SK-N-SH (cell line): ENCODE results near the gene MAP4. TPM values are rescaled to one million over a fixed set of nuclear protein-coding genes. Genes with fewer than 3 reads are reported as not detected.

Experiments used
- CTCF ChIA-PET: fragments of 300-600, 350-600 bp; formaldehyde crosslinking; extraction: SDS; loops from one replicate; lab custom pipeline; 2021; lab: Yijun Ruan, JAX
- POLR2A ChIA-PET: fragments of 350-600 bp; sonication (Branson Sonifier 250); formaldehyde crosslinking; extraction: SDS; loops from one replicate; lab custom pipeline; 2020; ENCODE audit warnings: antibody characterized with exemption, inconsistent platforms; lab: Yijun Ruan, JAX
- DNase-seq: peaks from one replicate; pipeline ENCODE4 v3.0.0; 2012
- H2AFZ ChIP-seq: fragments of 200-600 bp; sonication (generic); 2 replicates; pipeline ENCODE4 v1.8.1; 2016; ENCODE audit warnings: antibody characterized with exemption, mild to moderate bottlenecking, low read depth
- H3F3A ChIP-seq: fragments of 200-600 bp; sonication (generic); replicated peaks from 2 replicates; pipeline ENCODE3; 2016; ENCODE audit warnings: antibody characterized with exemption, mild to moderate bottlenecking; ENCODE audit not compliant: insufficient read depth
- H3K27ac ChIP-seq, 2 experiments: fragments of 200-500 bp in 1 of 2; fragments of 200-600 bp in 1 of 2; sonication (Bioruptor generic) in 1 of 2; sonication (generic), shearing (Covaris generic) in 1 of 2; 2 replicates each; pipeline versions ENCODE4 v1.5.1 to v1.6.1; 2014 to 2016; ENCODE audit warnings: low read depth in 2 of 2, inconsistent platforms in 1 of 2, low read length in 1 of 2, mild to moderate bottlenecking in 1 of 2, mixed read lengths in 1 of 2
- H3K27me3 ChIP-seq: fragments of 200-600 bp; sonication (generic), shearing (Covaris generic); 2 replicates; pipeline ENCODE4 v1.6.1; 2016; ENCODE audit warnings: mixed run types; ENCODE audit not compliant: insufficient read depth
- H3K36me3 ChIP-seq, 2 experiments: fragments of 200-500 bp in 1 of 2; fragments of 200-600 bp in 1 of 2; sonication (Bioruptor generic) in 1 of 2; sonication (generic) in 1 of 2; replicated peaks in 1 of 2; 2 replicates each; pipeline versions ENCODE3 to v1.5.1; 2014 to 2016; ENCODE audit warnings: low read length in 1 of 2, mild to moderate bottlenecking in 1 of 2; ENCODE audit not compliant: insufficient read depth in 2 of 2, control insufficient read depth in 1 of 2
- H3K4me1 ChIP-seq, 2 experiments: fragments of 200-500 bp in 1 of 2; fragments of 200-600 bp in 1 of 2; sonication (Bioruptor generic) in 1 of 2; sonication (generic), shearing (Covaris generic) in 1 of 2; 2 replicates each; pipeline versions ENCODE4 v1.5.1 to v1.6.1; 2014 to 2016; ENCODE audit warnings: low read depth in 1 of 2, low read length in 1 of 2, mixed run types in 1 of 2; ENCODE audit not compliant: insufficient read depth in 2 of 2, control insufficient read depth in 1 of 2
- H3K4me2 ChIP-seq: fragments of 200-600 bp; sonication (generic), shearing (Covaris generic); 2 replicates; pipeline ENCODE4 v1.6.1; 2017; ENCODE audit warnings: mixed run types
- H3K4me3 ChIP-seq, 2 experiments: fragments of 200-500 bp in 1 of 2; fragments of 200-600 bp in 1 of 2; sonication (Bioruptor generic) in 1 of 2; sonication (generic), shearing (Covaris generic) in 1 of 2; 2 replicates each; pipeline versions ENCODE4 v1.5.1 to v1.8.1; 2014 to 2016; ENCODE audit warnings: low read depth in 2 of 2, inconsistent platforms in 1 of 2, low read length in 1 of 2, mild to moderate bottlenecking in 1 of 2, mixed read lengths in 1 of 2, moderate library complexity in 1 of 2
- H3K79me2 ChIP-seq: fragments of 200-600 bp; sonication (generic); 2 replicates; pipeline ENCODE4 v1.8.1; 2017; ENCODE audit warnings: mild to moderate bottlenecking; ENCODE audit not compliant: insufficient read depth
- H3K9ac ChIP-seq: fragments of 200-600 bp; sonication (generic); 2 replicates; pipeline ENCODE4 v1.6.1; 2017; ENCODE audit warnings: mixed run types
- H3K9me2 ChIP-seq: fragments of 200-600 bp; sonication (generic); 2 replicates; pipeline ENCODE4 v1.6.1; 2017; ENCODE audit warnings: mixed run types
- H3K9me3 ChIP-seq: fragments of 200-600 bp; sonication (generic); 2 replicates; pipeline ENCODE4 v1.6.1; 2017; ENCODE audit warnings: mixed run types, mild to moderate bottlenecking, moderate library complexity
- H4K20me1 ChIP-seq: fragments of 200-600 bp; sonication (generic); 2 replicates; pipeline ENCODE4 v1.6.1; 2017; ENCODE audit warnings: mild to moderate bottlenecking, mixed run types; ENCODE audit not compliant: insufficient read depth
- CHD2 ChIP-seq: fragments of 150-350 bp; IDR thresholded peaks from 2 replicates; pipeline ENCODE4 v1.6.1; 2018; ENCODE audit warnings: low read length; ENCODE audit not compliant: partially characterized antibody
- EP300 ChIP-seq, 2 experiments: IDR thresholded peaks; 2 replicates each; pipeline versions ENCODE4 v1.4.0 to v1.6.1; 2012; ENCODE audit warnings: borderline replicate concordance in 1 of 2, low read depth in 1 of 2, low read length in 1 of 2
- FOSL2 ChIP-seq: IDR thresholded peaks from 2 replicates; pipeline ENCODE4 v1.4.0; 2012; ENCODE audit warnings: low read depth, mild to moderate bottlenecking, moderate library complexity, borderline replicate concordance
- FOXJ3 ChIP-seq: sonication (generic); formaldehyde crosslinking; IDR thresholded peaks from 2 replicates; pipeline ENCODE4 v1.5.1; 2020; ENCODE audit warnings: mild to moderate bottlenecking, missing genetic modification reagents
- FOXM1 ChIP-seq: IDR thresholded peaks from 2 replicates; pipeline ENCODE4 v1.4.0; 2012; ENCODE audit warnings: low read depth, mild to moderate bottlenecking
- GABPA ChIP-seq: IDR thresholded peaks from 2 replicates; pipeline ENCODE4 v1.4.0; 2012; ENCODE audit warnings: low read depth, mild to moderate bottlenecking
- NRF1 ChIP-seq: IDR thresholded peaks from 2 replicates; pipeline ENCODE4 v1.6.1; 2012; ENCODE audit warnings: low read depth, mild to moderate bottlenecking, low read length
- RCOR1 ChIP-seq: fragments of 150-350 bp; IDR thresholded peaks from 2 replicates; pipeline ENCODE4 v1.6.1; 2017; ENCODE audit warnings: antibody characterized with exemption, low read length
- WGBS: methylation state at CpG from one replicate; pipeline ENCODE4 v1.1.6; 2017; ENCODE audit warnings: low lambda C conversion rate; 5-methylcytosine and 5-hydroxymethylcytosine counted together
- polyA plus RNA-seq, 3 experiments: library from polyadenylated mRNA; depleted of rRNA; stranded (reverse); fragments of >200 nt; gene quantifications; 2 replicates each; pipeline ENCODE4 v1.2.3, GENCODE V29; 2012
- TF ChIP-seq, protein P1 (sequence below): fragments of 200-600 bp; sonication (generic); IDR thresholded peaks from 2 replicates; pipeline ENCODE4 v1.6.1; 2017; ENCODE audit warnings: antibody characterized with exemption, mild to moderate bottlenecking, moderate library complexity
- TF ChIP-seq, protein P2 (sequence below): IDR thresholded peaks from 2 replicates; pipeline ENCODE4; 2012
- TF ChIP-seq, protein P3 (sequence below): fragments of 150-350 bp; IDR thresholded peaks from 2 replicates; pipeline ENCODE4 v1.6.1; 2017; ENCODE audit warnings: antibody characterized with exemption, low read length, low read depth, borderline replicate concordance
- TF ChIP-seq, protein P4 (sequence below): IDR thresholded peaks from 2 replicates; pipeline ENCODE4 v1.4.0; 2012; ENCODE audit warnings: low read depth, borderline replicate concordance

MAP4 gene
- polyA plus RNA-seq, 1 of the 3 experiments (the other 2 are of a cell fraction): 121 TPM

GRCh38 chr3:47902746-47903145 is 113.5 kb downstream of the MAP4 start:
- Histone ChIP-seq H3K27me3 (no peaks in the 10 kb centered on the region), H2AFZ (no peak overlapping the region), H3K36me3 (peaks cover 2 to 47% of the 10 kb centered on the region in 2 experiments), H3K4me3 (no peak overlapping the region), H3K27ac (no peak overlapping the region), H3K4me1 (no peaks in the 10 kb centered on the region; a peak in 2 of 4 replicates), H3K4me2 (no peak overlapping the region), H4K20me1 (no peaks in the 10 kb centered on the region), H3K9me3 (no peaks in the 10 kb centered on the region), H3K79me2 (peaks cover 73% of the 10 kb centered on the region), H3F3A (peaks cover 4% of the 10 kb centered on the region), H3K9me2 (no peaks in the 10 kb centered on the region)
- POLR2A ChIA-PET: no interaction called here
- DNase-seq: no peak
- CTCF ChIA-PET: no interaction called here
- TF ChIP-seq FOXJ3 (CRISPR knock-in tag) (no peak), GABPA (no peak), EP300 (IDR thresholded peaks at IDR 0.05; ENCODE audit: borderline replicate concordance in 1 of 2, low read depth in 1 of 2, low read length in 1 of 2) (no peak), NRF1 (no peak), CHD2 (no peak), FOSL2 (no peak), RCOR1 (no peak), FOXM1 (no peak)
- TF ChIP-seq, protein P1, sequence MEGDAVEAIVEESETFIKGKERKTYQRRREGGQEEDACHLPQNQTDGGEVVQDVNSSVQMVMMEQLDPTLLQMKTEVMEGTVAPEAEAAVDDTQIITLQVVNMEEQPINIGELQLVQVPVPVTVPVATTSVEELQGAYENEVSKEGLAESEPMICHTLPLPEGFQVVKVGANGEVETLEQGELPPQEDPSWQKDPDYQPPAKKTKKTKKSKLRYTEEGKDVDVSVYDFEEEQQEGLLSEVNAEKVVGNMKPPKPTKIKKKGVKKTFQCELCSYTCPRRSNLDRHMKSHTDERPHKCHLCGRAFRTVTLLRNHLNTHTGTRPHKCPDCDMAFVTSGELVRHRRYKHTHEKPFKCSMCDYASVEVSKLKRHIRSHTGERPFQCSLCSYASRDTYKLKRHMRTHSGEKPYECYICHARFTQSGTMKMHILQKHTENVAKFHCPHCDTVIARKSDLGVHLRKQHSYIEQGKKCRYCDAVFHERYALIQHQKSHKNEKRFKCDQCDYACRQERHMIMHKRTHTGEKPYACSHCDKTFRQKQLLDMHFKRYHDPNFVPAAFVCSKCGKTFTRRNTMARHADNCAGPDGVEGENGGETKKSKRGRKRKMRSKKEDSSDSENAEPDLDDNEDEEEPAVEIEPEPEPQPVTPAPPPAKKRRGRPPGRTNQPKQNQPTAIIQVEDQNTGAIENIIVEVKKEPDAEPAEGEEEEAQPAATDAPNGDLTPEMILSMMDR: no peak
- TF ChIP-seq, protein P2, sequence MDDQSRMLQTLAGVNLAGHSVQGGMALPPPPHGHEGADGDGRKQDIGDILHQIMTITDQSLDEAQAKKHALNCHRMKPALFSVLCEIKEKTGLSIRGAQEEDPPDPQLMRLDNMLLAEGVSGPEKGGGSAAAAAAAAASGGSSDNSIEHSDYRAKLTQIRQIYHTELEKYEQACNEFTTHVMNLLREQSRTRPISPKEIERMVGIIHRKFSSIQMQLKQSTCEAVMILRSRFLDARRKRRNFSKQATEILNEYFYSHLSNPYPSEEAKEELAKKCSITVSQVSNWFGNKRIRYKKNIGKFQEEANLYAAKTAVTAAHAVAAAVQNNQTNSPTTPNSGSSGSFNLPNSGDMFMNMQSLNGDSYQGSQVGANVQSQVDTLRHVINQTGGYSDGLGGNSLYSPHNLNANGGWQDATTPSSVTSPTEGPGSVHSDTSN: no peak
- TF ChIP-seq, protein P3, sequence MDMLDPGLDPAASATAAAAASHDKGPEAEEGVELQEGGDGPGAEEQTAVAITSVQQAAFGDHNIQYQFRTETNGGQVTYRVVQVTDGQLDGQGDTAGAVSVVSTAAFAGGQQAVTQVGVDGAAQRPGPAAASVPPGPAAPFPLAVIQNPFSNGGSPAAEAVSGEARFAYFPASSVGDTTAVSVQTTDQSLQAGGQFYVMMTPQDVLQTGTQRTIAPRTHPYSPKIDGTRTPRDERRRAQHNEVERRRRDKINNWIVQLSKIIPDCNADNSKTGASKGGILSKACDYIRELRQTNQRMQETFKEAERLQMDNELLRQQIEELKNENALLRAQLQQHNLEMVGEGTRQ: no peak
- TF ChIP-seq, all 33 proteins: peak for 0
- no peak overlapping the region for H3K9ac ChIP-seq

- Histone ChIP-seq H3K36me3 (peaks cover 0 to 42% of the 10 kb centered on the region in 2 experiments), H3K27me3 (no peaks in the 10 kb centered on the region), H3K4me2 (no peak overlapping the region), H3K27ac (no peak overlapping the region), H3K9me2 (no peaks in the 10 kb centered on the region), H3K9me3 (no peaks in the 10 kb centered on the region), H3K4me3 (no peak overlapping the region), H3F3A (no peaks in the 10 kb centered on the region), H2AFZ (no peak overlapping the region), H3K4me1 (no peaks in the 10 kb centered on the region; a peak in 2 of 4 replicates), H4K20me1 (no peaks in the 10 kb centered on the region), H3K9ac (no peak overlapping the region), H3K79me2 (peaks cover 74% of the 10 kb centered on the region)
- POLR2A ChIA-PET: interaction anchor here (0.6 kb wide), 1 partner anchor 70 kb away, joined by 6 read pairs; no protein-coding TSS in a partner anchor
- no peak for DNase-seq
- TF ChIP-seq, protein P4, sequence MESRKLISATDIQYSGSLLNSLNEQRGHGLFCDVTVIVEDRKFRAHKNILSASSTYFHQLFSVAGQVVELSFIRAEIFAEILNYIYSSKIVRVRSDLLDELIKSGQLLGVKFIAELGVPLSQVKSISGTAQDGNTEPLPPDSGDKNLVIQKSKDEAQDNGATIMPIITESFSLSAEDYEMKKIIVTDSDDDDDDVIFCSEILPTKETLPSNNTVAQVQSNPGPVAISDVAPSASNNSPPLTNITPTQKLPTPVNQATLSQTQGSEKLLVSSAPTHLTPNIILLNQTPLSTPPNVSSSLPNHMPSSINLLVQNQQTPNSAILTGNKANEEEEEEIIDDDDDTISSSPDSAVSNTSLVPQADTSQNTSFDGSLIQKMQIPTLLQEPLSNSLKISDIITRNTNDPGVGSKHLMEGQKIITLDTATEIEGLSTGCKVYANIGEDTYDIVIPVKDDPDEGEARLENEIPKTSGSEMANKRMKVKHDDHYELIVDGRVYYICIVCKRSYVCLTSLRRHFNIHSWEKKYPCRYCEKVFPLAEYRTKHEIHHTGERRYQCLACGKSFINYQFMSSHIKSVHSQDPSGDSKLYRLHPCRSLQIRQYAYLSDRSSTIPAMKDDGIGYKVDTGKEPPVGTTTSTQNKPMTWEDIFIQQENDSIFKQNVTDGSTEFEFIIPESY: no peak
- 95% methylated on average over 7 of the region's 7 CpGs for WGBS
- CTCF ChIA-PET: interaction anchor here (0.7 to 1.4 kb wide), 3 partner anchors 27 to 89 kb away, joined by 3 to 4 read pairs (median 3); no protein-coding TSS in a partner anchor
Measured at GRCh38 chr3:47901280-47901833, 114.9 kb downstream of the MAP4 start.
